A549 treated with GW870086 at 1 μM for 4 hours (cell line): ENCODE measurements around the gene ESCO1. TPM values are rescaled to one million over a fixed set of nuclear protein-coding genes. Genes with fewer than 3 reads are reported as not detected.

Experiments used
- total RNA-seq: library from RNA; stranded (reverse); fragments of 200-300 nt; extraction: Qiagen RNA extraction; gene quantifications from 5 replicates; pipeline ENCODE4 v1.2.3, GENCODE V29; 2022; ENCODE audit warnings: low read depth

The ESCO1 gene
- 8.1 to 10.2 TPM (median 9.2 TPM) in 5 replicates for total RNA-seq

GRCh38 chr18:21600526-21601410, at the start of gene ESCO1:
ESCO1 (minus strand) TSS chr18:21600704; CDS start chr18:21574843, 25,861 bp downstream.

GRCh38 chr18:21612125-21613039, 11.9 kb upstream of the ESCO1 start, which contains the start of gene SNRPD1:
SNRPD1 (plus strand) TSS chr18:21612314; CDS start chr18:21612430, 116 bp downstream.

Other genes starting within 250 kb of the ESCO1 start
- gene SNRPD1, start 11.6 kb upstream of the ESCO1 start, total RNA-seq, result 152 to 194 TPM (median 164 TPM) in 5 replicates
- gene ABHD3, start 104.1 kb upstream of the ESCO1 start, total RNA-seq, result 19.6 to 23.3 TPM (median 21.4 TPM) in 5 replicates
- gene MIB1, start 140.1 kb upstream of the ESCO1 start, total RNA-seq, result 4.2 to 10.2 TPM (median 8.9 TPM) in 5 replicates